Small intestine (tissue), 7 donors: ENCODE measurements around the gene MPZL2. TPM values are rescaled to one million over a fixed set of nuclear protein-coding genes. Genes with fewer than 3 reads are reported as not detected.

Source experiments
- DNase-seq, 2 donors: peaks; one replicate each; pipeline versions ENCODE4 v3.0.0 to v3.0.0-alpha.2; 2013
- FAIRE-seq: peaks from 2 replicates; lab custom pipeline; 2012; peaks lifted over from hg19 to GRCh38; lab: Jason Lieb, UNC
- H3K27ac ChIP-seq, 3 donors: one replicate each; pipeline ENCODE4 v1.5.1; 2013; ENCODE audit warnings: low read length in 2 of 3, mild to moderate bottlenecking in 2 of 3, control low read depth in 1 of 3, inconsistent platforms in 1 of 3, low read depth in 1 of 3, moderate library complexity in 1 of 3
- H3K27me3 ChIP-seq, 3 donors: one replicate each; pipeline ENCODE4 v1.6.1; 2013; ENCODE audit warnings: low read length in 3 of 3, inconsistent platforms in 1 of 3; ENCODE audit not compliant: control insufficient read depth in 3 of 3, insufficient read depth in 3 of 3
- H3K36me3 ChIP-seq, 3 donors: one replicate each; pipeline ENCODE4 v1.6.1; 2013; ENCODE audit warnings: low read length in 3 of 3, inconsistent platforms in 1 of 3, low read depth in 1 of 3, mild to moderate bottlenecking in 1 of 3, moderate library complexity in 1 of 3; ENCODE audit not compliant: control insufficient read depth in 3 of 3, insufficient read depth in 2 of 3
- H3K4me1 ChIP-seq, 3 donors: one replicate each; pipeline ENCODE4 v1.6.1; 2013; ENCODE audit warnings: low read length in 2 of 3, inconsistent platforms in 1 of 3, low read depth in 1 of 3, mild to moderate bottlenecking in 1 of 3, moderate library complexity in 1 of 3; ENCODE audit not compliant: control insufficient read depth in 3 of 3, insufficient read depth in 2 of 3
- H3K4me3 ChIP-seq, 3 donors: one replicate each; pipeline ENCODE4 v1.5.1; 2013; ENCODE audit warnings: low read length in 3 of 3, control low read depth in 1 of 3, inconsistent platforms in 1 of 3, low read depth in 1 of 3, mild to moderate bottlenecking in 1 of 3, moderate library complexity in 1 of 3
- H3K9me3 ChIP-seq, 2 donors: one replicate each; pipeline ENCODE4 v1.6.1; 2013; ENCODE audit warnings: low read depth in 1 of 2, low read length in 1 of 2; ENCODE audit not compliant: control insufficient read depth in 2 of 2, insufficient read depth in 1 of 2
- WGBS, 3 donors: extraction: QIAGEN DNeasy Blood & Tissue Kit; methylation state at CpG; one replicate each; pipeline ENCODE4 v1.1.7; 2013; 5-methylcytosine and 5-hydroxymethylcytosine counted together
- polyA plus RNA-seq, 4 donors: library from polyadenylated mRNA; stranded (reverse) in 3 of 4; unstranded in 1 of 4; fragments of 200-250 nt in 3 of 4; fragments of 120-200 nt in 1 of 4; gene quantifications; one replicate each; pipeline versions ENCODE4 v1.2.1 to v1.2.3, GENCODE V29; 2013
- donor health status: healthy with polysubstance abuse.
- donor health status: control.
- donor health status: control.
- donor health status: Bipolar disorder and iron deficiency.
- donor health status: healthy.

MPZL2 gene
- polyA plus RNA-seq, 4 donors, result 1.6 to 44.2 (median 15.3) TPM

GRCh38 chr11:118236170-118236569 is 27.9 kb downstream of the MPZL2 start:
- WGBS, 3 donors, result 78 to 87% (median 85%) methylated on average over 2 of the region's 2 CpGs
- no peak overlapping the region for H3K27ac ChIP-seq
- H3K4me3 ChIP-seq, result no peak overlapping the region
- H3K9me3 ChIP-seq, result no peaks in the 10 kb centered on the region
- peaks cover 1 to 15% (median 8%) of the 10 kb centered on the region in 3 donors for H3K4me1 ChIP-seq
- DNase-seq (no peak), FAIRE-seq (no peak)
- H3K36me3 ChIP-seq, result peaks cover 0 to 19% (median 5%) of the 10 kb centered on the region in 3 donors
- no peaks in the 10 kb centered on the region for H3K27me3 ChIP-seq

- Histone ChIP-seq H3K36me3 (peaks cover 2 to 19% (median 8%) of the 10 kb centered on the region in 3 donors), H3K4me1 (peaks cover 0 to 7% (median 5%) of the 10 kb centered on the region in 3 donors), H3K27me3 (no peaks in the 10 kb centered on the region), H3K27ac (no peak overlapping the region), H3K9me3 (no peaks in the 10 kb centered on the region), H3K4me3 (no peak overlapping the region)
- no peak for FAIRE-seq
- no peak for DNase-seq
- WGBS, 3 donors, result 95 to 99% (median 98%) methylated on average over 5 of the region's 5 CpGs
Observed at GRCh38 chr11:118234833-118235232, 29.3 kb downstream of the MPZL2 start.

GRCh38 chr11:118233850-118234249 is 30.2 kb downstream of the MPZL2 start:
- Histone ChIP-seq H3K36me3 (peaks cover 2 to 19% (median 8%) of the 10 kb centered on the region in 3 donors), H3K4me3 (no peak overlapping the region), H3K27ac (no peak overlapping the region), H3K4me1 (peaks cover 0 to 7% (median 2%) of the 10 kb centered on the region in 3 donors), H3K27me3 (no peaks in the 10 kb centered on the region), H3K9me3 (no peaks in the 10 kb centered on the region)
- DNase-seq (no peak), FAIRE-seq (no peak)
- WGBS, 3 donors, result 60 to 94% (median 93%) methylated on average over 1 of the region's 1 CpG

DNA sequence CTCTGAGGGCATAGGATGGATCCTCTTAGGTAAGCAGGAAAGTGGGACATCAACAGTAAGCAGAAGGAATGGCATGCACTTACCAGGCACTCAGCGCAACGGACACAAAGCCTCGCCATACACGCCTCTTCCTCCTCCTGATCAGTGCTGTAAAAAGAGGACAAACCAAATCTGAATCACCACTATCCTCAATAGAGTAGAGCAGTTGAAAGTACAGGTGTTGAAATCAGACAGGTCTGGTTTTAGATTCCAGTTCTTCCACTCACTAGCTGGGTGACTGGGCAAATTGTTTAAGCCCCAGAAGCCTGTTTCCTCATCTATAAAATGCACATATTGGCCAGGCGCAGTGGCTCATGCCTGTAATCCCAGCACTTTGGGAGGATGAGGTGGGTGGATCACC is 30.7 kb downstream of the MPZL2 start:
- H3K27me3 ChIP-seq, result no peaks in the 10 kb centered on the region
- peaks cover 2 to 19% (median 8%) of the 10 kb centered on the region in 3 donors for H3K36me3 ChIP-seq
- no peak overlapping the region for H3K4me3 ChIP-seq
- no peak for DNase-seq
- WGBS, 3 donors, result 93 to 94% (median 93%) methylated on average over 5 of the region's 5 CpGs
- H3K9me3 ChIP-seq, result no peaks in the 10 kb centered on the region
- FAIRE-seq, result no peak
- no peak overlapping the region for H3K27ac ChIP-seq
- peaks cover 0 to 7% (median 0%) of the 10 kb centered on the region in 3 donors for H3K4me1 ChIP-seq

DNA sequence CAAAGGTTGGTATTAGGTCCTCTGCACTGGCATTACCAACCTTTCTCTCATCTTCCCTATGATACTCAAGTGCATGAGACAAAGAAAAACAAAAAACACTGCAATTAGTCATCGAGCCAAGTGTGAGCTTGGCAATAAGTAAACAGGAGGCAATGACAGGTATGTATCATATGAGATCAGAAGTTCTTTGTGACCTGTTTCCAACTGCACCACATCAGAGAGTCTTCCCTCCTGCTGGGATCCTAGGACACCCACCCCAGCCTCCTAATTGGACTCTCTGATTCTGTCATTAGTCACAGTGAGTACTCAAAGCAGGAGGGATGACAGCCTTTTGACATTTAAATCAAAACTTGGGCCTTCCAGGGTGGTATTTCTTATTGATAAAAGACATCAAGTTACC is 31.4 kb downstream of the MPZL2 start:
- 68 to 85% (median 80%) methylated on average over 1 of the region's 1 CpG for WGBS, 3 donors
- Histone ChIP-seq H3K27ac (no peak overlapping the region), H3K4me3 (no peak overlapping the region), H3K36me3 (peaks cover 2 to 19% (median 8%) of the 10 kb centered on the region in 3 donors), H3K4me1 (peaks cover 0 to 7% (median 0%) of the 10 kb centered on the region in 3 donors), H3K27me3 (no peaks in the 10 kb centered on the region), H3K9me3 (no peaks in the 10 kb centered on the region)
- no peak for FAIRE-seq
- no peak for DNase-seq

GRCh38 chr11:118231461-118231860 is 32.6 kb downstream of the MPZL2 start:
- Histone ChIP-seq H3K27ac (no peak overlapping the region), H3K4me3 (no peak overlapping the region), H3K4me1 (peaks cover 0 to 2% (median 0%) of the 10 kb centered on the region in 3 donors), H3K36me3 (peaks cover 2 to 19% (median 10%) of the 10 kb centered on the region in 3 donors), H3K9me3 (no peaks in the 10 kb centered on the region), H3K27me3 (no peaks in the 10 kb centered on the region)
- DNase-seq, result no peak
- FAIRE-seq, result no peak

GRCh38 chr11:118230088-118230487 is 34.0 kb downstream of the MPZL2 start:
- H3K9me3 ChIP-seq, result no peaks in the 10 kb centered on the region
- no peak overlapping the region for H3K4me3 ChIP-seq
- no peaks in the 10 kb centered on the region for H3K27me3 ChIP-seq
- DNase-seq (no peak), FAIRE-seq (no peak)
- H3K27ac ChIP-seq, result peak overlapping the region in 1 of 3 donors; percentile 62
- H3K36me3 ChIP-seq, result peaks cover 2 to 18% (median 10%) of the 10 kb centered on the region in 3 donors
- WGBS, 3 donors, result 77 to 92% (median 79%) methylated on average over 3 of the region's 3 CpGs
- no peaks in the 10 kb centered on the region for H3K4me1 ChIP-seq

DNA sequence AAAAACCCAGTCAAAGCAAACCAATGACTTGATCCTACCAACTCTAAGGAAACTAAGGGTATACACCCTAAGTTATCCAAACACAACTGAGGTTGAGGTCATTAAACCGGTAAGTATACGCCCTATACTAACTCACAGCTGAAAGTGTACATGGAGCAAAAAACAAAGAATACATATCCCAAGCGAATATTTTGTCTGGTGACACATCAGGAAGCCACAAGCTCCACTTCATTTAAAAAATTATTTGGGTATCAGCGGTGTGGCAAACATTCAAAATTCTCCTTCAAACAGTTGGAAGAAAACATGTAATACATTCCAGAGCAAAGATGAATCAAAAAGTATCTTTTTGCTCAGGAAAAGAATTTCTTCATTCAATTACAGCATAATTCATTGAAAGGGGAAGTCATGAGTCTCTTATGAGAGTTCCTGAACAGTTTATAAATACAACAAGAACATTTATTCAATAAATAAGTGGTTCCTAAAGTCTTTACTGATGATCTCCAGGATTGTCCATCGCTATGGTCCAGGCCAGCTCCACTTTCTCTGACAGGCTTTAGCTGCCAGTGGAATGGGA is 34.7 kb downstream of the MPZL2 start:
- Histone ChIP-seq H3K4me3 (no peak overlapping the region), H3K36me3 (peaks cover 2 to 18% (median 10%) of the 10 kb centered on the region in 3 donors), H3K9me3 (no peaks in the 10 kb centered on the region), H3K27ac (peak overlapping the region in 1 of 3 donors; percentile 62), H3K4me1 (no peaks in the 10 kb centered on the region), H3K27me3 (no peaks in the 10 kb centered on the region)
- 68 to 88% (median 87%) methylated on average over 5 of the region's 5 CpGs for WGBS, 3 donors
- DNase-seq (no peak), FAIRE-seq (no peak)
